GM12892 (cell line): ENCODE results near the gene UPB1.
"Not testable (repeated sequence)": the region's sequence is repeated elsewhere in the genome, so short reads cannot be mapped to it uniquely, and the experiment has no call there.

Experiments used
- DNase-seq: peaks from one replicate; pipeline ENCODE4 v3.0.0; 2011; ENCODE audit not compliant: insufficient read length
- FAIRE-seq: peaks from 2 replicates; lab custom pipeline; 2011; peaks lifted over from hg19 to GRCh38; lab: Jason Lieb, UNC
- POLR2A ChIP-seq: IDR thresholded peaks from 2 replicates; pipeline ENCODE4 v1.6.1; 2011; ENCODE audit warnings: low read depth, low read length, control low read depth
- POLR2AphosphoS5 ChIP-seq: IDR thresholded peaks from 2 replicates; pipeline ENCODE4 v1.6.1; 2011; ENCODE audit warnings: low read depth, low read length, control low read depth
- TAF1 ChIP-seq: IDR thresholded peaks from 2 replicates; pipeline ENCODE4 v1.6.1; 2011; ENCODE audit warnings: low read depth, mild to moderate bottlenecking, control low read depth, low read length, borderline replicate concordance

Gene UPB1

DNA sequence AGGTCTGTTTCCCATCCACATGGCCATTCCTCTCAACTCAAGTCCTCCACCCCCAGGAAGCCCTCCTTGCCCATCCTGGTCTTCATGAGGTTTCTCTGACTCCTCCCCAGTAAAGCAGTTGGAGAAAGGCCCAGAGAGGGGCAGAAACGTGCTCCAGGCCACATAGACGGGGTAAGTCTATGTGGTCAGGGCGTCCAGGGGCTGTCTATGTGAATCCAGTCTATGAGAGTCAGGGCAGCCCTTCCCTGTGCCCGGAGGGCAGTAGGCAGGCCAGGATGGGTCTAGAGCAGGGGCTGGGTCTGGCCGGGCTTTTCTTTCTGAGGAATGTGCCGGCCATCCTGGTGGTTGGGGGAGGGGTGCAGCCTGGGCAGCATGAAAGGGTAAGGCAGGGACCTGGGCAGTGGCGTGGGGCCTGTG lies 48.1 kb downstream of the UPB1 start:
- TF ChIP-seq TAF1 (no peak), POLR2AphosphoS5 (0 out of 2 replicates have a peak, but pooled peaks have one; percentile 3)
- no peak for FAIRE-seq
- DNase-seq = no peak

DNA sequence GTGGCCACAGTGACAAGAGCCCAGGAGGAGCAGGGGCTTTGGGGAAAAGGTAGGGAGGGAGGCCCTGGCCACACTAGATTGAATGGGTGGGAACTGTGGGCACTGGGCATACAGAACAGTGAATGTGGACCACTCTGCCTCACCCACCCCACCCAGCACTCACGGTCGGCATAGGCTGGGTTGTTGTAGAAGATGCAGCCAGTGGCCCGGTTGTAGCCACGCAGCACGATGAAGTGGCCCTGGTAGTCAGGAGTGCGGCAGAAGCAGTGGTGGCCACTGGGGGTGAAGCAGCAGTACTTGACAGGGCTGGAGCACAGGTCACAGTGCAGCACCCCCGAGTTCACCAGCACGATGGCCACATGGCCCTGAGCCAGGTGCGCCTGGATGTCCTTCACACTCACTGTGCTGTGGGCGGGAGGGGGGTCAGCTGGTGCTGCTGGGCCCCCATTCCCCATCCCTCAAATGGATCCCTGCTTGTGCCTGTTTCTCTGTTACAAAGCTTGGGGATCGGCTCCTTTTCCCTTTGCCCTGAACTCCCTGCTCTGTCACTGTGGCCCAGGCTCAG lies 48.6 kb downstream of the UPB1 start:
- FAIRE-seq = no peak

GRCh38 chr22:24548812-24549211 lies 53.7 kb downstream of the UPB1 start:
- peak; percentile 39; the same call in 1 of the 2 replicates for TF ChIP-seq POLR2A
- TF ChIP-seq TAF1 = no peak
- no peak for FAIRE-seq
- no peak for DNase-seq

More for the DNA sequence above, 48.6 kb downstream of the UPB1 start:
- DNase-seq = no peak
- no peak for TF ChIP-seq POLR2A
- peak; percentile 13; the same call in 1 of the 2 replicates for TF ChIP-seq POLR2AphosphoS5

DNA sequence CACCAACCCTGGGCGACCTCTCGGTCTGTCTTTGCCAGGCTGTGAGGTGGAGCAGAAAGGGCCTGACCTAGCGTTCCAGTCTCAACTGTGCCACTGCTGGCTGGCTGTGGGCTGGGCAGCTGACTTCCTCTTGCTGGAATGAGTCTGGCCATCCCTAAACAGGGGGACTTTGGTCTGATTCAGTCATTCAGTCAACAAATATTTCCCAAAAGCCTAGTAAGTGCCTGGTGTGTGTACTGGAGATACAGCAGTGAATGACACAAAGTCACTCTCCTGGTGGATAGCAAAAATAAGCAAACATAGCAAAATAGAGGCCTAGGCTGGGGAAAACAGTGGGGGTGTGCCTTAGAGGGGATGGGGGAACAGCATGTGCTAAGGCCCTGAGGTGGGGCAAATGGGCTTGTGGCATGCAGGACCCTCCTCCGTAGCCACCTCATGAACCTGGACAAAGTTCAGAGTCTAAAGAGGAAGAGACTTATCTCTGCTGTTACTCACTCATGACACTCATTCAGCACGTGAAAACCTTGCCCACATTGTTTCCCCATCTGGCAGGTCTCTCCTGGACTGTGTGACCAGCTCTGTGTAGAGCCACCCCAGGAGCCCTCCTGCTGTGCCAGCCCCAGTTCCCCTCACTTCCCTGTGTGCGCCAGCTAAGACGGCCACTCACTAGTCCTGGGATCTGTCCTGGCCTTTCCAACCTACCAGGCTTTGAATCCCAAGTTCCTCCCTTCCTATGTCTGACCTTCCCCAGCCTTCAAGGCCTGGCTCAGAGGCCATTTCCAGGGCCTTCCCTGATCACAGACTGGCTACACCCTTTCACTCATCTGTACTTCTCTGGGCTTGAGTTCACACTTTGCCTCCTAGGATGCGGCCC lies 55.1 kb downstream of the UPB1 start:
- no peak for DNase-seq
- no peak for FAIRE-seq
- TF ChIP-seq POLR2A = no peak
- TF ChIP-seq POLR2AphosphoS5 = no peak
- TF ChIP-seq TAF1 = no peak

DNA sequence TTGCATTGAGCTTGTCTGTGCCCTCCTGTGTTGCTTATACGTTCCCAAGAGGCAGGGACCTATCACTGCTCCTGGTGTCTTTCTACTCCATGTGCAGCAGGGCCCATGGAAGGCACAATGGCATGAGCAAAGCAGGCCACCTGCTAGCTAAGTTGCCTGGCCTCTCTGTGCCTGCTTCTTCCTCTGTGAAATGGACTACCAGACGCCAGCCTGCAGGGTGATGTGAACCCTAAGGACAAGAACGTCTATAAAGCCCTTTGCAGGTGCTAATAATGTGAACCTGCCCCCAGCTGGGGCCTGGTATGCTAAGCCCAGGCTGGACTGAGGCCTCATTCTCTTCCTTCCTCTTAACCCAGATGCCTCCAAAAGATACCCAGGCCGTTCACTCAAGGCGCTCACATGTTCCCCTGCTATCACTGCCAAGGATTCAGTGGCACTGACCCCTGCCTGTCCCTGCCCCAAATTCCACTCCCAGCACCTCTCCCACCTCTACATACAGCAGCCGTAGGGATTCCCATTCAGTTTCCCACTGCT lies 55.8 kb downstream of the UPB1 start:
- TF ChIP-seq TAF1 (no peak), POLR2A (no peak), POLR2AphosphoS5 (no peak)
- FAIRE-seq = no peak
- no peak for DNase-seq

GRCh38 chr22:24552503-24553286 lies 57.6 kb downstream of the UPB1 start:
- not testable (repeated sequence) for DNase-seq, FAIRE-seq

DNA sequence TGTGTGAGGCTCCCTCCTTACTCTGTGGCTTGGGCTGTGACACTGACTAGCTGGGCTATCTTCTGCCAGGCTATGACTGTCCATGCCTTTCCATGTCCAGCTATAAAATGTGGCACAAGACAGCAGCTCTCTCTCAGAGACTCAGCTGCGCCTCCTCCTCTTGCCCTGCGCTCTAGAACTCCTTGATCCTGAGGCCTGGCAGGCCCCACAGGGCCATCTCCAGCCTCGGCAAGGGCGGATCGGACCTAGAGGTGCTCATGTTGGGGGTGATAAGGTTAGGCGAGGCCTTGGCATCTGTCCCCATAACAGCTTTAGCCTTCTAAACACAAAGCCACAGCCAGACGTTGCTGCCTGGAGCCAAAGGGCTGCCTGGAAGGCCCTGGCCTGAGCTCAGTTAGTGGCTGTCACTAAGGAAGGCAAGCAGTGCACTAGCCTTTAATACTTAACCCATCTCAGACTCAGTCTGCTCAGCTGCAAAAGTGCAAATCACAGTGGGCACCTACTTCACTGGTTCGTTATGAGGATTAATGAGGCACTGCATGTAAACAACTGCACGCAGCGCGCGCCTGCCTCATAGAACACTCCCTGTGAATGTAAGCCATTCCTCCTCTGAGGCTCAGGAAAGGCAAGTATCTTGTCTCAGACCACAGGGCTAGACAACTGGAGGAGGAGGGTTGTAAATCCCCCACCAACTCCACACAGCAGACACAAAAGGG lies 58.6 kb downstream of the UPB1 start:
- DNase-seq (no peak), FAIRE-seq (peak; percentile 86)
- TF ChIP-seq POLR2A (no peak), TAF1 (no peak), POLR2AphosphoS5 (no peak)

GRCh38 chr22:24554313-24555164 lies 59.4 kb downstream of the UPB1 start, which contains the start of gene GUCD1:
TSS of gene GUCD1 (minus strand) at chr22:24555138. CDS start at chr22:24554991, 147 bp downstream.
- no peak for TF ChIP-seq TAF1
- TF ChIP-seq POLR2A = peak; percentile 61; the same call in 1 of the 2 replicates
- TF ChIP-seq POLR2AphosphoS5 = peak; percentile 37; the same call in 1 of the 2 replicates
- DNase-seq (no peak), FAIRE-seq (peak; percentile 81)

DNA sequence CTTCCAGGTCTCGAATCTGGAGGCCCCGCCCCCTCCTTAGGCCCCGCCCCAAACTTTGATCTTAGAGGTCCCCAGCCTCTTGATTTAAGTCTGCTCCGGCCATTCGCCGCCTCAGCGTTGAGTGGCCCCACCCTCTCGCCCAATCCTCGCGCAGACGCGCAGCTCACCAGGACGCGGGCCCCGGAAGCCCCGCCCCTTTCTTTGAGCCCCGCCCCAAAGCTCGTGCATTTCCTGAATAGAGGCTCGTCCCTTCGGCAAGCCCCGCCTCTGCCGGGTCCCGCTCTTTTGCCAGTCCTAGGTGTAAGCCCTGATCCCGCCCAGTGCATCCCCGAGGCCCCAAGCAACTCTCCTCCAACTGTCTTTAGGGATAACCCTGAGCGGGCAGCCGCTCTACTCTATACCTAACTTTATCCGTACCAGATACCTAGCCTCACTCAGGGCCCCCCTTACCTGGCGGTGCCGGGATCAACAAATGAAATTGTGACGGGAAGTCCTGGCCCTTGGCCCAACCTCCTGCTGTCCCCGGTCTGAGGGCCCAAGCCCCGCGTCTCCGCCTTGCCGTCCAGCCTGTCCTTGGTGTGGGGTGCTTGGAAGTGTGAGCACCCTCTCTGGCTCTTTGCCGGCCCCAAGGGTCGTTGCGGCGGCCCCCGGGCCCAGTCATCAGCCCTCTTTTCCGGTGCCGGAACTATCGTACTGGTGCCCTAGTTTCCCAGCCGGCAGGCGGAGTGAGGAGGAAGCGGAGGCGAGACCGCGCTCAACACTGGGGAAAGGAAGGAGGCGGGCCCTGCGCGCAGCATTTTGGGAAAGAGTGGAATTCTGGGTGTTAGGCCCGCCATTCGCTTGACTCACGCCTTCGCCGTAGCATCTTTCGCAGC lies 60.3 kb downstream of the UPB1 start, which contains the start of gene SNRPD3:
Gene SNRPD3, plus strand, starts transcription at position 835 of the 875 bp plus-strand sequence. CDS start 1,676 bp downstream, outside the sequence.
- TF ChIP-seq POLR2AphosphoS5 (peak; percentile 67), POLR2A (peak; percentile 82), TAF1 (peak; percentile 94)
- FAIRE-seq = peak; percentile 95
- DNase-seq = peak; percentile 94
